HG03095 (cell line): ENCODE data around the gene ABCC4.

Source experiments
- ATAC-seq: cut with Tn5 transposase; IDR thresholded peaks from one replicate; pipeline ENCODE4 v1.9.1; 2021; ENCODE audit warnings: moderate library complexity; ENCODE audit not compliant: unreplicated experiment

Gene ABCC4

DNA sequence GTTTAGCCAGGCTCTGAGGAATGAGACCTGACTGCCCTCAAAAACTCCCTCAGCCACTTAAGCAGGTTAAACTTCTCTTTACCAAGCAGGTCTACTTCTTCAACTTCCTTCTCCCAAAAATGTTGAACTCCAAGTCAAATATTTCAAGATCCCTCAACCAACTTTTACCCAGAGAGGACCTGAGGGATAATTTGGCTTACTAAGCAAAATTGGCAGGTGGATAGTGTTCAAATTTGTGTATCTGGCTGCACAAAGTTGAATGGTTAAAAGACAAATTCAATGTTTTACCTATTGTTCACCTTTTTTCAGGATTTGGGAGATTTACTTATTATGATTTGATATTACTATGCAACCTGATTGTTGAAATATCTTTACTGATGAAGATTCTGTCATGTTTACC lies 296.0 kb downstream of the ABCC4 start:
- ATAC-seq: no peak

DNA sequence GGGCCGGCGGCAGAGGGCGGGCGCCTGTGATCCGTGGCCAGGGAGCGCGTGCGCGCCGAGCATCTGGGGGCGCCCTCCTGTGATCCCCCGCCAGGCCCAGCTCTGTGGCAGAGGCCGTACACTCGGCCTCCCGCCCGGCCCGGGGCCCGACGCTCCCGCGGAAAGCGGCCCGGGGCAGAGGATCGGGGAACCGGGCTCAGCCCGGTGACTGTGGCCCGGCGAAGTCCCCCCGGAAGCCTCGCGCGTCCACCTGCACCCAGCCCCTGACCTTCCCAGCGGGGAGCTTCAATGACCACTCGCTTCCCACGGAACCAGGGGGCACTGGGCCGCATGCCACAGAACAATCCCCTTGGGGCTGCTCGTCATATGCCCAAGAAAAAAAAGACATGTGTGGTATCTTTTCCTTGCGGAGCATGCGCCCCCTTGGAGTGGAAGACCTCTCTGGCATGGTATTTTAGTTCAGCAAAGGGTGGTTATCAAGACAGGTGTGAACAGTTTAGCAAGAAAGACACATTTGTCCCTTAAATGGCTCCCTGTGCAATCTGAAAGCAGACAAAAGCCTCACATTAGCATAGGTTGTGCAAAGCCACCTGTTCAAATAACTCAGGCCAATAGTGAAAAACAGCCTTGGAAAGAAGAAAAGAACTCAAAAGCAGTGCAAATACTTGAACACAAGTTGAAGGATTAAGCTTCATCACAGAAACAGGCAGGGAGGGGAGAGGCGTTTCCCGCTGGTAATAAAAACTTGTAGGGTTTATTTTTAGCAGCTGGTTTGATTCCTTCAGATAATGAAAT lies 298.0 kb downstream of the ABCC4 start:
- ATAC-seq: no peak

DNA sequence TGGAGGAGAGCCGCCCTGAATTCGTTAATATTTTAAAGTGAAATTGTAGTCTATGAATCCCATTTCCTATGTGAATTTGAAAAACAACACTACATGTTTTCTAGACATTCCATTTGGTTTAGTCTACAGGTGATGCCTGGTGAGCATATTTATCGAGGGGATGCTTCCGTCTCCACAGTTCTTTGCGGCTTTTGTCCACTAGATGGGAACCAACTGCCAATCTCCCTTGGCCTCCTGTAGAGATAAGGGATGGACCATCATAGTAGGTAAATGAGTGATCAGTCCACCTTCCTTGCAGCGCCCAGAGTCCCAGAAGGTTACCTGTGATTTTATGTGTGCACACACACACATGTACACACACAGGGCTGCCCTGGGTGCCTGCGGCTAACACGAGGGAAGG lies 299.1 kb downstream of the ABCC4 start:
- no peak for ATAC-seq

DNA sequence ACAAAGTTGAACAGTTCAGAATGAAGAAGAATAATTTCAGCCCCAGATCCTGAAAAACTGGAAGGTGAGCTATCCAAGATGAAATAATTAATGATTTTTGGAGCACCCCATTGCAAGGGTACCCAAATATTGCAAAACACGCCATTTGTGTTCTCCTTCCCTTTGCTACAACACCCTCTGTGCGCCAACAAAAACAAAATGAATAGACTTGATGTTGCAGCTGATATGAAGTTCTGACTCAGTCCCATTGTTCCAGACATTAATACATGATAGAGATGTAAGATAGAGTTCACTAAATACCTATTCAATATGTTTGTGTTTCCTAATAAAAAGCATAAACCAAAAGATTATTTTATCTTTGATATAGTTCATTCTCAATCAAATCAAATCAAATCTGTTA lies 301.4 kb downstream of the ABCC4 start:
- ATAC-seq: no peak

DNA sequence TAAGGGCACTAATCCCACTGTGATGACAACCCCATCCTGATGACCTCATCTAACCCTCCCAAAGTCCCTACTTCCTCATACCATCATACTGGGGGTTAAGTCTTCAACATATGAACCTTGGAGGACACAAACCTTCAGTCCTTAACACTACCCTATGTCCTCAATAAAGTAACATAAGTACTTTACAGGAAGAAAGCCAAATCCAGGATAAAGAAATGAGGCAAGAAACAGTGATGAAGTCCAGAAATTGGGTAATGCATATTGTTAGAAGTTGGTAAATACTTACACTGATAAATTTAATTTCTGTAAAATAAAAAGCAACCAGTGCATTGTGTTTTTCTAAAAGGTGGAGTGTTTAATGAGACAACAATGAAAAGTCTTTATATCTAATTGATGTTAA lies 304.1 kb downstream of the ABCC4 start:
- ATAC-seq: no peak

DNA sequence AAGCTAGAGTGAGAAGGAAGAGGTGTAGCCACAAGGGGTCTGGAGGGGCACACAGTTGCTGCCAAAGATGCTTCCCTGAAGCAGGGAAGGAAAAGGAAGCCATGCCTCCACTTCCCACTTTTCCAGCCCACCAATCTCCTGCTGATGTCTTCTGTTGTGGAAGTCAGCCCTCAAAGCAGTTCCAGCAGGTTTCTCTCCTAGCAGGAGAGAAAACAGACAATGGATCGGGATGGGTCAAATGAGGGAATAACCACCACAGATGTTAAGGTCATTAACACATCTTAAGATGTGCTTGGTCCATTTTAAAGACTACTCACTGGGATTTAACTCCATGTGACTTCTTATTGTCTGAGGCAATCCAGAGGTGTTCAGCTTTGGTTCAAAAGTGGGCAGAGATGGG lies 304.8 kb downstream of the ABCC4 start:
- no peak for ATAC-seq

DNA sequence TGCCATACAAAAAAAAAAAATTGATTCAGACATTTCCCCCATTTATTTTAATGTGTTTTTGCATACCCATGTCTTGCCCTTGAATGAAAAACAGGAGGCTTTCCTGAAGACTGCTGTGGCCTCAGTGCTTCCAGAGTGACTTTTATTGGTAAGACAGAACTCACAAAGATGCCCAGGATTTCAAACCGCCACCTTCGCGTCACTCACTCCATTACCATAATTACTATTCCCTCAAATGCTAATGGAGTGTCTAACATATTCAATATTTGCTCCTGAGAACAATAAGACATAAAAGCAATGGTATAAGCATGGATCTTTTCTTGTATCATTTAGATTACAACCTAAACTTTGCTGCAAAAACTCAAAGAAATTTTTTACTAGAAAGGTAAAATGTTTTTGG lies 306.7 kb downstream of the ABCC4 start:
- ATAC-seq: no peak

DNA sequence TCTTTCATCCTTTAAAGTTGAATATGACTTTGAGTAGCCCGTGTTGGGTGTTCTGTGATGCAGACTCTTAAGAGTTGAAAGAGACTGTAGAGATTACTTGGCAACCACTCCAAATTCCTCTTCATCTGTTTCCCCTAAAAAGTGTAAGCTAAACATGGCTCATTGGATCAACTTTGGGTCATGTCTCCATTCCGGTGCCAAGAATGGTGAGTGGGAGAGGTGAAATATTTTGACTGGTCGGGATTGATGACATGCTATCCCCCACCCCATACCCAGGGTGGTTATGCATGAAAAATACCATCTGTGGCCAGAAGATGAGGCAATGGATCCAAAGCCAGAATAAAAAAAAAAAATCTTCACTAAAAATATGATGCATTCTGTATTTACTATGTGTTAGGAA lies 307.6 kb downstream of the ABCC4 start:
- ATAC-seq: no peak

DNA sequence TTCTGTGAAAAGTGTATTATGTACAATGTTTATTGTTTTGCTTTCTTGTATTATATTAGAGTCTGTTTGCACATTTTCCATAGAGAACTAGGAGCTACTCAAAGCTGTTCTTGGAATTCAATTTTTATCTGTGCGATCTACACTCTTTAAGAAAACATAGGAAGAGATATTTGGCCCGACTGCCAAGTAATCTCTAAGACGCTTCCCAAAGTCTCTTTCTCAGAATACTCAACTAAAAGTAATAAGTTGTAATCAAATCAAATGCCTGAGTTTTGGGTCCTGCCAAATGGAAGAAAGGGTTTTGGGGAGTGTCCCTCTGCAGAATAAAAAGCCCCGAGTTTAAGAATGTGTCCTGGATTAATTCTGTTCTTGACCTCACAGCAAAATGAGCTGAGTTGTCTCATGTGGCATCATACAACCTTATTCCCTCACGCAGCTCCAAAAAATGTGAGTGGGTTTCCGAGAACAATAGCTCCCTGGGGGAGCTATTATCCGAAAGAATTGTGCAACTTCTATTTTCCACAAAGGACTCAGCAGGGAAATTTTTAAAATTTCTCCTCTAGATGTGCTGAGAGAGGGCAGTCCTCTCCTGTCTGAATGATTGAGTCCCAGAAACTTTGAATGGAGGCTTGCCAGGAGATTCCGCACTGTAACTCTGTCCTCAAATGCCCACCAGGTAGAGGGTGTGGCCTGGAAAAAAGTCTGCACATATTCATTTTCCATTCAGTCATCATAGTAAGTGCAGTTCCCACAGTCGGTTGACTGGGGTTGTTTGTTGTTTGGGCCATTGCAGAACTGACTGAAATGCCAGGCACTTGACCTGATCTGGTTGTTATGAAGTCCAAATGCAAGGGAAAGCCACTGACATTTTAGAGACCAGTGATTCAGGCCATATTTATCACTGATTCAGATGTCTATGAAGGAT lies 309.0 kb downstream of the ABCC4 start:
- ATAC-seq: no peak

DNA sequence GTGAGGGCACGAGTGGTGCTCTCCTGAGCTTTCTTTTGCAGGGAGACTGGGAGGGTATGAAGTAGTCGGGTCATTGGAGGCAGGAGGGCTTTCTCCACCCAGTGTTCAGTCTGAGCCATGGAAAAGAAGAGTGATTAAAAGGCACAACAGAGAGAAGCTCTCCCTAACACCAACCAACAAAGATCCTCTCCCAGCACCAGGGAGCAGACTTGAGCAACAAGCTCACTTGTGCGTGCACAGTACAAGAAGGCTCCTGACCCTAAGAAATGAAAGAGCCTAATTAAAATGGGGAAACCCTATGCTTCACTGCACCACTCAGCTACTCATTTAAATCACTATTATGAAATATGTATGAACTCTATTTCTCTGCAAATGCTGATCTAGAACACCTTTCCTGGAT lies 312.6 kb downstream of the ABCC4 start:
- no peak for ATAC-seq

DNA sequence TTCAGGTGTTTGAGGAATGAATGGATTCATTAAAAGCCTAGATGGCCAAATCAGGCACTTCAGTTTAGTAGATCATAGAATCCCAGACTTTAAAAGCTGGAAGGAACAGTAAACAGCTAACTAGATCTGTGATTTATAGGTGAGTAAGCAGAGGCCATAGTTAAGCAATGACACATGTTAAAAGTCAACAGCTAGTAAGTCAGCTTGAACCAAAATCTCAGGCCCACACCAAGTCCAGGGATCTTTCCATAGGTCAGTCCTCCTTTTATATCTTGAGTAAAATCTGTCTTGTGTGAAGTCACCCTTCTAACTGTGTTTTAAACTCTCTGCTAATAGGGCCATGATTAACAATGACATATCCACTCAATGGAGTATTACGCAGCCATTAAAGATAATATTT lies 313.4 kb downstream of the ABCC4 start:
- no peak for ATAC-seq

DNA sequence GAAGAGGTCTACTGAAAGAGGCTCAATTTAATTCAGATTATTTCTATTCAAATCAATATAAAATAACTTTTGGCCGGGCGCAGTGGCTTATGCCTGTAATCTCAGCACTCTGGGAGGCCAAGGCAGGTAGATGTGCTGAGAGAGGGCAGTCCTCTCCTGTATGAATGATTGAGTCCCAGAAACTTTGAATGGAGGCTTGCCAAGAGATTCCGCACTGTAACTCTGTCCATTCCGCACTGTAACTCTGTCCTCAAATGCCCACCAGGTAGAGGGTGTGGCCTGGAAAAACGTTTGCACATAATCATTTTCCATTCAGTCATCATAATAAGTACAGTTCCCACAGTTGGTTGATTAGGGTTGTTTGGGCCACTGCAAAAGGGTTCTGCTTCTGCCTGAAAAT lies 314.2 kb downstream of the ABCC4 start:
- no peak for ATAC-seq

DNA sequence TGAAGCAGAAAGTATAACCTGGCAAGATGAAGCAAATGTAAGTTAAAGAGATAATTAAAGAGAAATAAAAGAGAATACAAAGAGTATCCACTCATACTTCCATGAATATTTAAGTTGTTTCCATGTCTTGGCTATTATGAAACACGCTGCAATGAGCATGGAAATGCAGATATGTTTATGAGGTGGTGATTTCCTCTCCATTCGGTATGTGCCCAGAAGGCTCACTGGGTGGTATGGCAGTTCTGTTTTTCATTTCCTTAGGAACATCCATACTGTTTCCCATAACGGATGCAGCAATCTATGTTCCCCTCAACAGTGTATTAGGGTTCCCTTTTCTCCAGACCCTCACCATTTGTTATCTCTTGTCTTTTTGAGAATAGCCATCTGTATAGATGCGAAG lies 316.3 kb downstream of the ABCC4 start:
- ATAC-seq: no peak

DNA sequence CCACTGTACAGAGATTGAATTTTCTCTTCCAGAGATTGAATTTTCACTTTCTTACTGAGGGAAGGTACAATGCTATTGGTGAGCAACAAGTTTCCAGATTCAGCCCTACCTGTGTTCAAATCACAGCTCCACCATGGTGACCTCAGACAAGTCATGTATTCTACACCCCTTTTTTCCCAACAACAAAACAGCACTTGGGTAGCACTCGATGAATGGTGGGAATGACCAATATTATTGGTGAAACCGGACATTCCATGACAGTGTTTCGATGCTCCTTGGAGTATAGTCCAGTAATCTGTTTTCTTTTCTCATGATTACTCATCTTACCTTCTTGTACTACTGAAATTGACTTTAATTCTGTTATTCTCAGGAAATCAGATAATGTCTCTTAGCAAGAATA lies 322.7 kb downstream of the ABCC4 start:
- no peak for ATAC-seq

DNA sequence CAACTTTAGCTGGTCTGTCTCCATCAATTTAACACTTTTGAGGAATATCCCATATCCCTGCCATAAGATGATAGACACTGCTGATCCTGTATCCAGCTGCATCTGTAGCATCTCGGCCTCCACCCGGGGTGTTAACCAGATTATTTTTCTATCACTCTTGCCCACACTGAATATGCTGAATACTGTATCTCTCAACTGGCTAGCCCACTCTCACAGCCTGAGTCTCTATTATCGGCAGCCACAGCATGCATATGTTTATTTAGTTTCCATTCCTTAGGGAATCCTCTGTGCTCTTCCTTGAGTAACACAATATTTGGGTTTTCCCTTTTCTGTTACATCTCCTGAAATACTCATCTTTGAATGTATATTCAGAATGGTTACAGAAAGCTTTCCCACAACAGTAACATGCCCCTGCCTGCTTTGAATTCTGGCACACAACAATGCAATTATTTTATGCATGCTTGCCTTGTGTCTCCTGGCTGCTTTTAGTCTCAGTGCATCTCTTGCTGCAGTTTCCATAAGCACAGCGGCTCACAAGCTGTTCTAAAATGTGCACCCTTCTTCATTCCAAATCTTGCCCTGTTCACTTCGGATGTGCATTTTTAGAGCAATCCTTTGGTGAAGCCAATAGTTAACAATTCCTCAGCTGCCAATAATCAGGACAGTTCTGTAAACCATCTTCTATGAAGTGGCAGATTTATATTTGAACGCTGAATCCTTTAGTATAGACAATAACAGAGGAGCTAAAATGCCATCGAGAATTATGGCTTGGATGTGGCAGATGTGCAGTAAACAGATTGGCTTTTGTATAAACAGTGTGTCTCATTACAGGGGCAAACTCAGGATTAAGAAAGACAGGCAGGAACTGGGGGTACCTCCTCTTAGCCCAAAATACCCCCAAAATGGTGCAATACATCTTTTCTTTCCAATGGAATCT lies 327.0 kb downstream of the ABCC4 start:
- ATAC-seq: no peak

DNA sequence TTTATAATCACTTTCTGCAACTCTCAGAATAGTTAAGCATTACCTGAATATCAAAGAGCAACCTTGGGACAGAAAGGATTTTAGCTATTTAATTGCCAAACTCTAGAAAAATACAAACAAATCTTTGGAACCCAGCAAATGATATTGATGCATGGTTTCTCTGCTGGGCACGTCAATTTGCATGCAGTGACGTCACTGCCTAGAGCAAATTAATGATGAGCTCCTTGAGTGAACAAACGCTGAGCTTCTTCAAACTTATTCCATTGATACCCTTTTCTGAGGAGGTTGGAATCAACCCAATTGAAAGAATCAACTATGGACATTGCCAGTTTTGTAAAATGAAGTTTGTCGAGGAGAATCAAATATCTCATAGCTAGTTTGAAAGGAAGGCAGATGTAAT lies 329.0 kb downstream of the ABCC4 start:
- no peak for ATAC-seq
